ENCODE data around the gene EPN2.

EPN2 gene

DNA sequence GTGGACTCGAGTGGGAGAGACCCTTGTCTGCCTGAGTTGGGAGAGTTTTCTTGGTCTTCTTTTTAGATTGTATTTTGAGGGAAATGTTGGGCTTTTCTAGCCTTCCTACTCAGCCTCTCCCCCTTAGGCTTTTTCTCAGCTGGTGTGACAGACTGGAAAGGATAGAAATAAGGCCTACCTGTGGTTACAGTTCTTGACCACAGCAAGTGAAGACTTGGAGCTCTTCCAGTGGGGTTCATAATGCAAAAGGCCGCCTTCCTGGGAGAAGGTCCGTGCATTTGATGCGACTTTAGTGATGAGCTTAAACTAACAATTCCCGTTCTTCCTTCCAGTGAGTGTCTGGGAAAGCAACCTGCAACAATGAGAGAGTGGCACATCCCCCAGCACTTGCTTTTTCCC lies 68.6 kb downstream of the EPN2 start:
- no peak for TF ChIP-seq CTCF (IDR thresholded peaks at IDR 0.05; ENCODE audit: insufficient read depth, low read length, missing control alignments)
- POLR2A ChIA-PET: no interaction called here
- H3K4me3 ChIP-seq (ENCODE audit: low read depth, low read length): no peak overlapping the region
- CTCF ChIA-PET: interaction anchor here (1.1 kb wide), 1 partner anchor 19 kb away, joined by 3 read pairs; no protein-coding TSS in a partner anchor
- no peak for DNase-seq (ENCODE audit: low read depth, low spot score)

- ChIA-PET CTCF (interaction anchor here (0.9 to 1.1 kb wide), 2 partner anchors 11 to 18 kb away, joined by 3 read pairs; no protein-coding TSS in a partner anchor), POLR2A (no interaction called here)
- H3K4me3 ChIP-seq (ENCODE audit: low read depth, low read length): no peak overlapping the region
- no peak for DNase-seq (ENCODE audit: low read depth, low spot score)
- TF ChIP-seq CTCF (IDR thresholded peaks at IDR 0.05; ENCODE audit: insufficient read depth, low read length, missing control alignments): no peak
Measured at GRCh38 chr17:19306160-19307111, 69.3 kb downstream of the EPN2 start.

DNA sequence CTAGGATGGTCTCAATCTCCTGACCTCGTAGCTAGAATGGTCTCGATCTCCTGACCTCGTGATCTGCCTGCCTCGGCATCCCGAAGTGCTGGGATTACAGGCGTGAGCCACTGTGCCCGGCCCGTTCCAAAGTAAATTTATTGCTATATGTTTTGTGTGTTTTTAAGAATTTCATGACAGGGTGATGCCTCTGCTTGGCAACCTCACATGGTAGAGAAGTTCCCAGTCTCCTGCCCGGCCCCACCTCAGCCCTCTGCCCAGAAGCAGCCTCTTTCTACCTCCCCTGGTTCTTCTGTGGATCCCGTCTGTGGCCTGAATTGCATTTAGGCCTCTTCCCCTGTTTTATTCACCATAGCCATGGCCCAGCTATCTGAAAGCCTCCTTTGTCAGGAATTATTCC lies 70.4 kb downstream of the EPN2 start:
- H3K4me3 ChIP-seq (ENCODE audit: low read depth, low read length): no peak overlapping the region
- ChIA-PET POLR2A (no interaction called here), CTCF (interaction anchor here (0.9 to 2.3 kb wide), 2 partner anchors 9 to 10 kb away, joined by 3 to 7 read pairs; no protein-coding TSS in a partner anchor)
- no peak for DNase-seq (ENCODE audit: low read depth, low spot score)
- TF ChIP-seq CTCF (IDR thresholded peaks at IDR 0.05; ENCODE audit: insufficient read depth, low read length, missing control alignments): no peak

DNA sequence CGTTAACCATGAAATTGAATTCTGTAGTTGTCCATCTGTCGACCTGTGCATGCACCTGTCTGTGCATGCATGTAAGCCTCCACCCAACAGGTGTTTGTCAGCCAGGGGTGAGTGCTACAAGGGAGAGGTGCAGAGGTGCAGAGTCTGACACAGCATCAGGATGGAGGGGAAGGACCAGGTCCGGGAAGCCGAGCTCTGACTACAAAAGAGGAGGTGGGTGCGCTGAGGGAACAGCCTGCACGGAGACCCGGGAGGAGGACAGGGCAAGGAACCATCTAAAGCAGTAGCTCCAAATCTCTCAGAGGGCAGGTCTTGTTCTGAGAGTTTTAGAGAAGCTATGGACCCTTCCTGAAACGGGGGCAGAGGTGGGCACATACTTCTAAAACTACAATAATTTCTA lies 71.2 kb downstream of the EPN2 start:
- CTCF ChIA-PET: interaction anchor here (2.3 kb wide), 1 partner anchor 10 kb away, joined by 7 read pairs; no protein-coding TSS in a partner anchor
- TF ChIP-seq CTCF (IDR thresholded peaks at IDR 0.05; ENCODE audit: insufficient read depth, low read length, missing control alignments): no peak
- POLR2A ChIA-PET: no interaction called here
- no peak overlapping the region for H3K4me3 ChIP-seq (ENCODE audit: low read depth, low read length)
- no peak for DNase-seq (ENCODE audit: low read depth, low spot score)

GRCh38 chr17:19309701-19310100 lies 72.5 kb downstream of the EPN2 start:
- no peak overlapping the region for H3K4me3 ChIP-seq (ENCODE audit: low read depth, low read length)
- no peak for DNase-seq (ENCODE audit: low read depth, low spot score)
- ChIA-PET POLR2A (no interaction called here), CTCF (interaction anchor here (2.3 kb wide), 1 partner anchor 11 kb away, joined by 7 read pairs; no protein-coding TSS in a partner anchor)
- no peak for TF ChIP-seq CTCF (IDR thresholded peaks at IDR 0.05; ENCODE audit: insufficient read depth, low read length, missing control alignments)

DNA sequence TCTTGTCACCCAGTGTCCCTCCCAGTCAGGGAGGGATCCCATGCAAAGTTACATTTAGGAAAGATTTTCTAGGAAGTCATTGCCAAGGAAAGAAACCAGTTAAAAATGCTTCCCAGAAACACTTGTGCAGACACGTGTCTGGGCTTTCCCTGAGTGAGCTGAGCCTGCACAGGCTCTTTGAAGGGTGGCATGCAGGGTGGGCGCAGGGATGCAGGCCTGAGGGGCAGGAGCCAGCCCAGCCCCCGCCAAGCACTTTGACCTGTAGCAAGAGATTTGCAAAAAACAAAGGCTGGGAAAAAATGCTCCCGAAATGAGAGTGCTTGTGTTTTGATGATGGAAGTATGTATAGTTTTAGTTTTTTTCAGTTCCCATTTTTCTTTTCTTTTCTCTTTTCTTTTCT lies 73.0 kb downstream of the EPN2 start:
- TF ChIP-seq CTCF (IDR thresholded peaks at IDR 0.05; ENCODE audit: insufficient read depth, low read length, missing control alignments): no peak
- H3K4me3 ChIP-seq (ENCODE audit: low read depth, low read length): no peak overlapping the region

More for the DNA sequence above, 73.0 kb downstream of the EPN2 start:
- POLR2A ChIA-PET: no interaction called here
- DNase-seq (ENCODE audit: low read depth, low spot score): no peak
- CTCF ChIA-PET: no interaction called here

Measured in AG04449 (cell line).